Liver (tissue), 9 donors: ENCODE data around the gene LGR6. TPM values are rescaled to one million over a fixed set of nuclear protein-coding genes. Genes with fewer than 3 reads are reported as not detected.

ENCODE experiments used
- DNase-seq: peaks from one replicate; pipeline ENCODE4 v3.0.0-alpha.2; 2017; ENCODE audit warnings: low spot score
- H3K27ac ChIP-seq, 2 donors: one replicate each; pipeline ENCODE4 v1.7.0; 2013; ENCODE audit warnings: inconsistent platforms in 2 of 2, low read length in 2 of 2, control low read depth in 1 of 2, low read depth in 1 of 2, mild to moderate bottlenecking in 1 of 2
- H3K27me3 ChIP-seq, 4 donors: one replicate each; pipeline versions ENCODE4 v1.6.1 to v1.7.0; 2013; ENCODE audit warnings: low read length in 3 of 4, inconsistent platforms in 1 of 4, mild to moderate bottlenecking in 1 of 4, moderate library complexity in 1 of 4; ENCODE audit not compliant: control insufficient read depth in 4 of 4, insufficient read depth in 4 of 4
- H3K36me3 ChIP-seq, 4 donors: one replicate each; pipeline versions ENCODE4 v1.6.1 to v1.7.0; 2013; ENCODE audit warnings: low read length in 3 of 4, mild to moderate bottlenecking in 3 of 4, low read depth in 1 of 4, moderate library complexity in 1 of 4; ENCODE audit not compliant: control insufficient read depth in 4 of 4, insufficient read depth in 3 of 4
- H3K4me1 ChIP-seq, 4 donors: one replicate each; pipeline versions ENCODE4 v1.6.1 to v1.7.0; 2013; ENCODE audit warnings: low read length in 3 of 4, mild to moderate bottlenecking in 3 of 4, moderate library complexity in 1 of 4; ENCODE audit not compliant: control insufficient read depth in 4 of 4, insufficient read depth in 4 of 4
- H3K4me3 ChIP-seq, 3 donors: one replicate each; pipeline versions ENCODE4 v1.6.1 to v1.7.0; 2013; ENCODE audit warnings: low read length in 3 of 3, control low read depth in 1 of 3, low read depth in 1 of 3, mild to moderate bottlenecking in 1 of 3
- H3K9ac ChIP-seq, 2 donors: one replicate each; pipeline ENCODE4 v1.7.0; 2013; ENCODE audit warnings: low read length in 2 of 2, mild to moderate bottlenecking in 2 of 2, moderate library complexity in 2 of 2, control low read depth in 1 of 2, low read depth in 1 of 2
- H3K9me3 ChIP-seq, 4 donors: one replicate each; pipeline versions ENCODE4 v1.6.1 to v1.7.0; 2013; ENCODE audit warnings: low read length in 3 of 4; ENCODE audit not compliant: control insufficient read depth in 4 of 4
- EGR1 ChIP-seq, 2 donors: IDR thresholded peaks; 2 replicates each; pipeline ENCODE4 v1.6.1; 2016 to 2018; ENCODE audit warnings: antibody characterized with exemption in 2 of 2, low read depth in 2 of 2
- FOXA1 ChIP-seq: IDR thresholded peaks from 2 replicates; pipeline ENCODE4 v1.6.1; 2016; ENCODE audit warnings: antibody characterized with exemption
- FOXA2 ChIP-seq: IDR thresholded peaks from 2 replicates; pipeline ENCODE4 v1.6.1; 2016; ENCODE audit warnings: antibody characterized with exemption
- GABPA ChIP-seq, 2 donors: IDR thresholded peaks in 1 of 2; conservative IDR thresholded peaks in 1 of 2; 2 replicates each; pipeline ENCODE4 v1.6.1; 2016; ENCODE audit warnings: antibody characterized with exemption in 2 of 2, mild to moderate bottlenecking in 1 of 2, moderate library complexity in 1 of 2
- HNF4A ChIP-seq, 2 donors: conservative IDR thresholded peaks; 2 replicates each; pipeline ENCODE4 v1.6.1; 2016; ENCODE audit warnings: antibody characterized with exemption in 2 of 2, mild to moderate bottlenecking in 2 of 2
- HNF4G ChIP-seq: IDR thresholded peaks from 2 replicates; pipeline ENCODE4 v1.6.1; 2016; ENCODE audit warnings: antibody characterized with exemption
- JUND ChIP-seq, 2 donors: IDR thresholded peaks; 2 replicates each; pipeline ENCODE4 v1.6.1; 2016; ENCODE audit warnings: antibody characterized with exemption in 2 of 2
- NR2F2 ChIP-seq: IDR thresholded peaks from 2 replicates; pipeline ENCODE4 v1.6.1; 2016; ENCODE audit warnings: antibody characterized with exemption
- RAD21 ChIP-seq, 2 donors: IDR thresholded peaks; 2 replicates each; pipeline ENCODE4 v1.6.1; 2016; ENCODE audit warnings: antibody characterized with exemption in 2 of 2, mild to moderate bottlenecking in 2 of 2
- RXRA ChIP-seq, 2 donors: IDR thresholded peaks; 2 replicates each; pipeline ENCODE4 v1.6.1; 2017 to 2018; ENCODE audit warnings: antibody characterized with exemption in 2 of 2, mild to moderate bottlenecking in 1 of 2
- SP1 ChIP-seq: IDR thresholded peaks from 2 replicates; pipeline ENCODE4 v1.6.1; 2018; ENCODE audit warnings: antibody characterized with exemption, mild to moderate bottlenecking
- TAF1 ChIP-seq: conservative IDR thresholded peaks from 2 replicates; pipeline ENCODE4 v1.6.1; 2016; ENCODE audit warnings: antibody characterized with exemption, mild to moderate bottlenecking
- YY1 ChIP-seq: IDR thresholded peaks from 2 replicates; pipeline ENCODE4 v1.6.1; 2016; ENCODE audit warnings: antibody characterized with exemption, mild to moderate bottlenecking
- WGBS: extraction: QIAGEN DNeasy Blood & Tissue Kit; methylation state at CpG from one replicate; pipeline ENCODE4 v1.1.7; 2013; 5-methylcytosine and 5-hydroxymethylcytosine counted together
- polyA plus RNA-seq, 2 donors: library from polyadenylated mRNA; stranded (reverse) in 1 of 2; unstranded in 1 of 2; fragments of 200-250 nt in 1 of 2; fragments of >200 nt in 1 of 2; fragmentation: Nextera tagmentation in 1 of 2; extraction: Ambion mirVana in 1 of 2; gene quantifications; one replicate each; pipeline versions ENCODE4 v1.2.1 to v1.2.3, GENCODE V29; 2013 to 2015
- total RNA-seq, 2 donors: library from RNA; depleted of rRNA; stranded (reverse); fragments of >200 nt; gene quantifications; one replicate each; pipeline ENCODE4 v1.2.3, GENCODE V29; 2014
- TF ChIP-seq, protein P1 (sequence below): IDR thresholded peaks from 2 replicates; pipeline ENCODE4 v1.6.1; 2016; ENCODE audit warnings: antibody characterized with exemption
- TF ChIP-seq, protein P2 (sequence below): IDR thresholded peaks from 2 replicates; pipeline ENCODE4 v1.6.1; 2016; ENCODE audit warnings: antibody characterized with exemption
- TF ChIP-seq, protein P3 (sequence below): fragments of 150-350 bp; IDR thresholded peaks from 2 replicates; pipeline ENCODE4 v1.5.1; 2017; ENCODE audit warnings: improper control_type of control experiment, low read depth, low read length; ENCODE audit not compliant: missing input control
- TF ChIP-seq, protein P4 (sequence below): IDR thresholded peaks from 2 replicates; pipeline ENCODE4 v1.6.1; 2016; ENCODE audit warnings: antibody characterized with exemption, mild to moderate bottlenecking
- TF ChIP-seq, protein P5 (sequence below): IDR thresholded peaks from 2 replicates; pipeline ENCODE4 v1.6.1; 2016; ENCODE audit warnings: antibody characterized with exemption
- donor health status: healthy.
- donor health status: healthy.
- donor health status: healthy.
- donor health status: healthy.
- donor health status: healthy.

The LGR6 gene
- total and polyA plus RNA-seq, 4 donors, result 0.05 to 1.2 (median 0.75) TPM

DNA sequence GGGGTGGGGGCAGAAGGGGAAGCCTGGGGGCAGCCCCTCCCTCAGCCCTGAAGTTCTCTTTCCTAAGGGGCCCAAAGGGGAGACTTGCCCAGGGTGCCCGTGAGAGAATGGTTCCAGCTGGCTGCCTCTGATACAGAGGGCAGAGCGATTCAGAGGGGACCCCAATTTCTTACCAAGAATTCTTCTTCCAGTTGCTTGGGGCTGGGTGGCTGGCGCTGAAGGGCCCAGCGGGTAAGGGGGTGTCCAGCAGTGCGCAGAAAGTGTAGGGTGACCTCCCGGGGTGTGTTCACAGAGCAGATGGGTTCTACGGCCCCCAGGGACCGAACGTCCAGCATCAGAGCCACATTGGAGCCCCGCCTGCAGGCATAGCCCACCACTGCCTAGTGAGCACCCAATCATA lies 35.7 kb upstream of the LGR6 start:
- Histone ChIP-seq H3K4me1 (peaks cover 0 to 9% (median 2%) of the 10 kb centered on the region in 4 donors), H3K9me3 (no peaks in the 10 kb centered on the region), H3K4me3 (no peak overlapping the region), H3K27ac (no peak overlapping the region), H3K36me3 (no peaks in the 10 kb centered on the region), H3K27me3 (no peaks in the 10 kb centered on the region), H3K9ac (no peak overlapping the region)
- no peak for TF ChIP-seq HNF4G
- no peak for DNase-seq
- 93% methylated on average over 10 of the region's 10 CpGs for WGBS

DNA sequence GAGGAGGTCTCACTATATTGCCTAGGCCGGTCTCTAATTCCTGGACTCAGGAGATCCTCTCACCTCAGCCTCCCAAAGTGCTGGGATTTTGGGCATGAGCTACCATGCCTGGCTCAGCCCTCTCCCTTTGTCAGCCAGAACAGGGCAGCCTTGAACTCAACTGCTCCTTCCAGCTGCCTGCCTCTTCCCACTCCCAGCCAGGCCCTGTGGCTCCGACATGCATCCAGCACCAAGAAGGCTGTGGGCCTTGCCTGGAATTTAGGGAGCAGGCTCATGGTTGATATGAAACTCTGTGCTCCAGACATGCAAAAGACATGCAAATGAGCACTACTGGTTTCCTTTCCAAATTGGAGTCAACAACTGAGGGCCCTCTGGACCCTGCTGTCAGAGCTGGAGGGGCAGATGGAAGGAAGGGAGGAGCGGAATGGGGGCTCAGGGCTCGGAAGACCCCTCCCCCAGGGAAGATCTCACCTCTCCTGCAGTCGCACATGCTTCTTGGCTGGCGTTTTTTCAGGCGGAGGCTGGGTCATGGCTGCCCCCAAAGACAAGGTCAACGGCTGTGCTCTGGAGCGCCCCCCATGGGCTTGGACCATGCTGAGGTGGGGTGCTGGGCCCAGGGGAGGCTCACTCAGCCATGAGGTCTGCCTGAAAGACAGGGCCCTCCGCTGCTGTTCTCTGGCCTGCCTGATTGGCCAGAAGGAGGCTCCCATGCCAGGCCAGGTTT lies 34.6 kb upstream of the LGR6 start:
- peaks cover 0 to 9% (median 2%) of the 10 kb centered on the region in 4 donors for H3K4me1 ChIP-seq
- no peak for TF ChIP-seq JUND (IDR thresholded peaks at IDR 0.05)
- TF ChIP-seq, protein P1, sequence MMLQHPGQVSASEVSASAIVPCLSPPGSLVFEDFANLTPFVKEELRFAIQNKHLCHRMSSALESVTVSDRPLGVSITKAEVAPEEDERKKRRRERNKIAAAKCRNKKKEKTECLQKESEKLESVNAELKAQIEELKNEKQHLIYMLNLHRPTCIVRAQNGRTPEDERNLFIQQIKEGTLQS, result no peak
- no peak for TF ChIP-seq YY1
- TF ChIP-seq, protein P2, sequence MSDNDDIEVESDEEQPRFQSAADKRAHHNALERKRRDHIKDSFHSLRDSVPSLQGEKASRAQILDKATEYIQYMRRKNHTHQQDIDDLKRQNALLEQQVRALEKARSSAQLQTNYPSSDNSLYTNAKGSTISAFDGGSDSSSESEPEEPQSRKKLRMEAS, result no peak
- no peak for TF ChIP-seq SP1
- TF ChIP-seq, protein P3, sequence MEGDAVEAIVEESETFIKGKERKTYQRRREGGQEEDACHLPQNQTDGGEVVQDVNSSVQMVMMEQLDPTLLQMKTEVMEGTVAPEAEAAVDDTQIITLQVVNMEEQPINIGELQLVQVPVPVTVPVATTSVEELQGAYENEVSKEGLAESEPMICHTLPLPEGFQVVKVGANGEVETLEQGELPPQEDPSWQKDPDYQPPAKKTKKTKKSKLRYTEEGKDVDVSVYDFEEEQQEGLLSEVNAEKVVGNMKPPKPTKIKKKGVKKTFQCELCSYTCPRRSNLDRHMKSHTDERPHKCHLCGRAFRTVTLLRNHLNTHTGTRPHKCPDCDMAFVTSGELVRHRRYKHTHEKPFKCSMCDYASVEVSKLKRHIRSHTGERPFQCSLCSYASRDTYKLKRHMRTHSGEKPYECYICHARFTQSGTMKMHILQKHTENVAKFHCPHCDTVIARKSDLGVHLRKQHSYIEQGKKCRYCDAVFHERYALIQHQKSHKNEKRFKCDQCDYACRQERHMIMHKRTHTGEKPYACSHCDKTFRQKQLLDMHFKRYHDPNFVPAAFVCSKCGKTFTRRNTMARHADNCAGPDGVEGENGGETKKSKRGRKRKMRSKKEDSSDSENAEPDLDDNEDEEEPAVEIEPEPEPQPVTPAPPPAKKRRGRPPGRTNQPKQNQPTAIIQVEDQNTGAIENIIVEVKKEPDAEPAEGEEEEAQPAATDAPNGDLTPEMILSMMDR, result no peak
- TF ChIP-seq RAD21 (IDR thresholded peaks at IDR 0.05), result no peak
- TF ChIP-seq FOXA1, result no peak
- TF ChIP-seq, protein P4, sequence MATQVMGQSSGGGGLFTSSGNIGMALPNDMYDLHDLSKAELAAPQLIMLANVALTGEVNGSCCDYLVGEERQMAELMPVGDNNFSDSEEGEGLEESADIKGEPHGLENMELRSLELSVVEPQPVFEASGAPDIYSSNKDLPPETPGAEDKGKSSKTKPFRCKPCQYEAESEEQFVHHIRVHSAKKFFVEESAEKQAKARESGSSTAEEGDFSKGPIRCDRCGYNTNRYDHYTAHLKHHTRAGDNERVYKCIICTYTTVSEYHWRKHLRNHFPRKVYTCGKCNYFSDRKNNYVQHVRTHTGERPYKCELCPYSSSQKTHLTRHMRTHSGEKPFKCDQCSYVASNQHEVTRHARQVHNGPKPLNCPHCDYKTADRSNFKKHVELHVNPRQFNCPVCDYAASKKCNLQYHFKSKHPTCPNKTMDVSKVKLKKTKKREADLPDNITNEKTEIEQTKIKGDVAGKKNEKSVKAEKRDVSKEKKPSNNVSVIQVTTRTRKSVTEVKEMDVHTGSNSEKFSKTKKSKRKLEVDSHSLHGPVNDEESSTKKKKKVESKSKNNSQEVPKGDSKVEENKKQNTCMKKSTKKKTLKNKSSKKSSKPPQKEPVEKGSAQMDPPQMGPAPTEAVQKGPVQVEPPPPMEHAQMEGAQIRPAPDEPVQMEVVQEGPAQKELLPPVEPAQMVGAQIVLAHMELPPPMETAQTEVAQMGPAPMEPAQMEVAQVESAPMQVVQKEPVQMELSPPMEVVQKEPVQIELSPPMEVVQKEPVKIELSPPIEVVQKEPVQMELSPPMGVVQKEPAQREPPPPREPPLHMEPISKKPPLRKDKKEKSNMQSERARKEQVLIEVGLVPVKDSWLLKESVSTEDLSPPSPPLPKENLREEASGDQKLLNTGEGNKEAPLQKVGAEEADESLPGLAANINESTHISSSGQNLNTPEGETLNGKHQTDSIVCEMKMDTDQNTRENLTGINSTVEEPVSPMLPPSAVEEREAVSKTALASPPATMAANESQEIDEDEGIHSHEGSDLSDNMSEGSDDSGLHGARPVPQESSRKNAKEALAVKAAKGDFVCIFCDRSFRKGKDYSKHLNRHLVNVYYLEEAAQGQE, result no peak
- TF ChIP-seq HNF4G, result no peak
- TF ChIP-seq TAF1, result no peak
- TF ChIP-seq FOXA2, result no peak
- TF ChIP-seq GABPA (IDR thresholded peaks at IDR 0.05 in 1 of 2, conservative IDR thresholded peaks at IDR 0.05 in 1 of 2), result no peak
- TF ChIP-seq NR2F2, result no peak
- no peak for TF ChIP-seq RXRA (IDR thresholded peaks at IDR 0.05)
- TF ChIP-seq, protein P5, sequence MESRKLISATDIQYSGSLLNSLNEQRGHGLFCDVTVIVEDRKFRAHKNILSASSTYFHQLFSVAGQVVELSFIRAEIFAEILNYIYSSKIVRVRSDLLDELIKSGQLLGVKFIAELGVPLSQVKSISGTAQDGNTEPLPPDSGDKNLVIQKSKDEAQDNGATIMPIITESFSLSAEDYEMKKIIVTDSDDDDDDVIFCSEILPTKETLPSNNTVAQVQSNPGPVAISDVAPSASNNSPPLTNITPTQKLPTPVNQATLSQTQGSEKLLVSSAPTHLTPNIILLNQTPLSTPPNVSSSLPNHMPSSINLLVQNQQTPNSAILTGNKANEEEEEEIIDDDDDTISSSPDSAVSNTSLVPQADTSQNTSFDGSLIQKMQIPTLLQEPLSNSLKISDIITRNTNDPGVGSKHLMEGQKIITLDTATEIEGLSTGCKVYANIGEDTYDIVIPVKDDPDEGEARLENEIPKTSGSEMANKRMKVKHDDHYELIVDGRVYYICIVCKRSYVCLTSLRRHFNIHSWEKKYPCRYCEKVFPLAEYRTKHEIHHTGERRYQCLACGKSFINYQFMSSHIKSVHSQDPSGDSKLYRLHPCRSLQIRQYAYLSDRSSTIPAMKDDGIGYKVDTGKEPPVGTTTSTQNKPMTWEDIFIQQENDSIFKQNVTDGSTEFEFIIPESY, result no peak
- no peak for TF ChIP-seq EGR1 (IDR thresholded peaks at IDR 0.05; ENCODE audit: low read depth in 2 of 2)
- no peak for TF ChIP-seq HNF4A (conservative IDR thresholded peaks at IDR 0.05)
- no peak overlapping the region for H3K4me3 ChIP-seq
- no peaks in the 10 kb centered on the region for H3K9me3 ChIP-seq
- no peak overlapping the region for H3K27ac ChIP-seq
- no peak for DNase-seq
- no peaks in the 10 kb centered on the region for H3K27me3 ChIP-seq
- WGBS, result 85% methylated on average over 10 of the region's 10 CpGs
- no peaks in the 10 kb centered on the region for H3K36me3 ChIP-seq
- peak overlapping the region in 1 of 2 donors; percentile 33 for H3K9ac ChIP-seq
